GM18526 (cell line): ENCODE data around the gene CFAP53.

Experiments
- POLR2A ChIP-seq: IDR thresholded peaks from 3 replicates; pipeline ENCODE4 v1.6.1; 2011; ENCODE audit not compliant: insufficient read length; ENCODE audit errors: extremely low read depth

CFAP53 gene

GRCh38 chr18:50266248-50266704, at the start of gene CFAP53:
Gene CFAP53, minus strand, starts transcription at chr18:50266495. Its CDS starts 91 bp downstream, at chr18:50266404.
- no peak for TF ChIP-seq POLR2A

- TF ChIP-seq POLR2A: no peak
These were observed 49.0 kb upstream of the CFAP53 start for GRCh38 chr18:50315100-50315871.

GRCh38 chr18:50313873-50314460, 47.7 kb upstream of the CFAP53 start:
- no peak for TF ChIP-seq POLR2A

GRCh38 chr18:50313031-50313607, 46.8 kb upstream of the CFAP53 start:
- no peak for TF ChIP-seq POLR2A

GRCh38 chr18:50312296-50313030, 46.2 kb upstream of the CFAP53 start:
- no peak for TF ChIP-seq POLR2A

- TF ChIP-seq POLR2A: no peak
These were observed 45.4 kb upstream of the CFAP53 start for GRCh38 chr18:50311650-50312049.

GRCh38 chr18:50310080-50310479, 43.8 kb upstream of the CFAP53 start:
- no peak for TF ChIP-seq POLR2A

- TF ChIP-seq POLR2A: no peak
These were observed 41.6 kb upstream of the CFAP53 start for GRCh38 chr18:50307738-50308470.

- no peak for TF ChIP-seq POLR2A
These were observed 41.1 kb upstream of the CFAP53 start for GRCh38 chr18:50307400-50307737.

GRCh38 chr18:50306944-50307343, 40.6 kb upstream of the CFAP53 start:
- no peak for TF ChIP-seq POLR2A

GRCh38 chr18:50301074-50301473, 34.8 kb upstream of the CFAP53 start:
- no peak for TF ChIP-seq POLR2A

- no peak for TF ChIP-seq POLR2A
These were observed 33.5 kb upstream of the CFAP53 start for GRCh38 chr18:50299626-50300388.

GRCh38 chr18:50298443-50299284, 32.4 kb upstream of the CFAP53 start:
- TF ChIP-seq POLR2A: no peak
